ENCODE measurements around the gene FIBCD1.
"Not testable (repeated sequence)": the region's sequence is repeated elsewhere in the genome, so short reads cannot be mapped to it uniquely, and the experiment has no call there.

- TF ChIP-seq POLR2A, EP300 (IDR thresholded peaks at IDR 0.05): not testable (repeated sequence)
Observed at GRCh38 chr9:130958564-130958963, 19.5 kb upstream of the FIBCD1 start.
